HEK293 (cell line): Measurements from ENCODE around the gene CDC34.

Experiments used
- CTCF ChIA-PET: fragments of 350-600 bp; formaldehyde crosslinking; extraction: SDS; loops from one replicate; lab custom pipeline; 2021; ENCODE audit warnings: antibody characterized with exemption; lab: Yijun Ruan, JAX
- POLR2A ChIA-PET: fragments of 300-600 bp; formaldehyde crosslinking; extraction: SDS; loops from one replicate; lab custom pipeline; 2020; ENCODE audit warnings: antibody characterized with exemption, inconsistent platforms; lab: Yijun Ruan, JAX
- H3K27ac ChIP-seq: fragments of 200-500 bp; sonication (Bioruptor generic); 2 replicates; pipeline ENCODE4 v1.5.1; 2014; ENCODE audit warnings: low read depth, low read length, control low read depth, inconsistent platforms; ENCODE audit errors: extremely low read depth
- H3K36me3 ChIP-seq, 2 experiments: fragments of 200-500 bp in 1 of 2; sonication (Bioruptor generic) in 1 of 2; 1 replicate in 1 of 2; 2 replicates in 1 of 2; pipeline ENCODE4 v1.5.1; 2014 to 2017; ENCODE audit warnings: inconsistent platforms in 2 of 2, low read length in 2 of 2; ENCODE audit not compliant: control insufficient read depth in 2 of 2, insufficient read depth in 1 of 2
- H3K4me1 ChIP-seq: fragments of 200-500 bp; sonication (Bioruptor generic); 2 replicates; pipeline ENCODE4 v1.5.1; 2014; ENCODE audit warnings: mild to moderate bottlenecking, low read length, inconsistent platforms; ENCODE audit not compliant: control insufficient read depth, insufficient read depth
- H3K4me3 ChIP-seq: 2 replicates; pipeline ENCODE4 v1.5.1; 2011; ENCODE audit warnings: low read depth, mild to moderate bottlenecking, control low read depth, low read length, moderate library complexity
- H3K9me3 ChIP-seq: fragments of 200-500 bp; sonication (Bioruptor generic); 2 replicates; pipeline ENCODE4 v1.5.1; 2014; ENCODE audit warnings: low read depth, low read length, inconsistent platforms; ENCODE audit not compliant: control insufficient read depth, insufficient read depth
- GLIS1 ChIP-seq: fragments of 450-650 bp; formaldehyde crosslinking; IDR thresholded peaks from 2 replicates; pipeline ENCODE4 v1.5.1; 2016; ENCODE audit warnings: missing biosample characterization, missing genetic modification characterization
- GLIS2 ChIP-seq: fragments of 450-650 bp; formaldehyde crosslinking; IDR thresholded peaks from 2 replicates; pipeline ENCODE4 v1.5.1; 2016; ENCODE audit warnings: missing biosample characterization, missing genetic modification characterization
- KLF1 ChIP-seq: fragments of 450-650 bp; formaldehyde crosslinking; IDR thresholded peaks from 2 replicates; pipeline ENCODE4 v1.5.1; 2016; ENCODE audit warnings: missing biosample characterization, missing genetic modification characterization
- OSR2 ChIP-seq: fragments of 450-650 bp; formaldehyde crosslinking; IDR thresholded peaks from 2 replicates; pipeline ENCODE4 v1.5.1; 2016; ENCODE audit warnings: missing biosample characterization, missing genetic modification characterization
- PATZ1 ChIP-seq: fragments of 450-650 bp; formaldehyde crosslinking; IDR thresholded peaks from 2 replicates; pipeline ENCODE4 v1.5.1; 2016; ENCODE audit warnings: missing biosample characterization, missing genetic modification characterization
- PRDM1 ChIP-seq: fragments of 450-650 bp; formaldehyde crosslinking; IDR thresholded peaks from 2 replicates; pipeline ENCODE4; 2016; ENCODE audit warnings: missing biosample characterization, missing genetic modification characterization
- PRDM10 ChIP-seq: fragments of 450-650 bp; formaldehyde crosslinking; IDR thresholded peaks from 2 replicates; pipeline ENCODE4 v1.5.1; 2016; ENCODE audit warnings: missing biosample characterization, missing genetic modification characterization
- SP2 ChIP-seq: fragments of 450-650 bp; formaldehyde crosslinking; IDR thresholded peaks from 2 replicates; pipeline ENCODE4 v1.5.1; 2016; ENCODE audit warnings: missing biosample characterization, missing genetic modification characterization
- ZNF114 ChIP-seq: fragments of 450-650 bp; formaldehyde crosslinking; IDR thresholded peaks from 2 replicates; pipeline ENCODE4 v1.5.0; 2017; ENCODE audit warnings: missing biosample characterization, missing genetic modification characterization
- ZNF155 ChIP-seq: fragments of 450-650 bp; formaldehyde crosslinking; IDR thresholded peaks from 2 replicates; pipeline ENCODE4 v1.5.1; 2016; ENCODE audit warnings: missing biosample characterization, missing genetic modification characterization
- ZNF23 ChIP-seq: fragments of 450-650 bp; formaldehyde crosslinking; IDR thresholded peaks from 2 replicates; pipeline ENCODE4 v1.5.1; 2016; ENCODE audit warnings: missing biosample characterization, missing genetic modification characterization, borderline replicate concordance
- ZNF426 ChIP-seq: fragments of 450-650 bp; formaldehyde crosslinking; IDR thresholded peaks from 2 replicates; pipeline ENCODE4 v1.5.1; 2017; ENCODE audit warnings: missing biosample characterization, missing genetic modification characterization, mild to moderate bottlenecking, inconsistent platforms, moderate library complexity
- ZNF544 ChIP-seq: fragments of 450-650 bp; formaldehyde crosslinking; IDR thresholded peaks from 2 replicates; pipeline ENCODE4 v1.5.0; 2017; ENCODE audit warnings: missing biosample characterization, missing genetic modification characterization
- ZNF610 ChIP-seq: fragments of 450-650 bp; formaldehyde crosslinking; IDR thresholded peaks from 2 replicates; pipeline ENCODE4 v1.5.1; 2016; ENCODE audit warnings: missing biosample characterization, missing genetic modification characterization, borderline replicate concordance
- ZNF670 ChIP-seq: fragments of 450-650 bp; formaldehyde crosslinking; IDR thresholded peaks from 2 replicates; pipeline ENCODE4 v1.5.1; 2016; ENCODE audit warnings: missing biosample characterization, missing genetic modification characterization, low read depth
- ZNF830 ChIP-seq: fragments of 450-650 bp; IDR thresholded peaks from 2 replicates; pipeline ENCODE4 v1.5.0; 2018; ENCODE audit warnings: missing biosample characterization, missing genetic modification characterization, low read depth, mild to moderate bottlenecking, moderate library complexity
- TF ChIP-seq, protein P1 (sequence below): fragments of 450-650 bp; formaldehyde crosslinking; IDR thresholded peaks from 2 replicates; pipeline ENCODE4 v1.5.1; 2016; ENCODE audit warnings: missing biosample characterization, missing genetic modification characterization
- TF ChIP-seq, protein P2 (sequence below): fragments of 450-650 bp; formaldehyde crosslinking; IDR thresholded peaks from 2 replicates; pipeline ENCODE4 v1.5.1; 2016; ENCODE audit warnings: missing biosample characterization, missing genetic modification characterization

CDC34 gene

GRCh38 chr19:530134-531008 is 1.2 kb upstream of the CDC34 start:
- POLR2A ChIA-PET: interaction anchor here (0.6 to 3.8 kb wide), 7 partner anchors 8 to 188 kb away, joined by 3 to 35 read pairs (median 6); partner anchors contain the start of gene BSG

GRCh38 chr19:531009-531752 is 379 bp upstream of the CDC34 start:
- POLR2A ChIA-PET: interaction anchor here (0.5 to 3.8 kb wide), 14 partner anchors 9 to 375 kb away, joined by 3 to 35 read pairs (median 6); partner anchors contain the start of genes BSG and TPGS1
- H3K4me3 ChIP-seq: peak overlapping the region; percentile 89
- peaks cover 7% of the 10 kb centered on the region for H3K4me1 ChIP-seq
- CTCF ChIA-PET: interaction anchor here (0.8 to 6.4 kb wide), 5 partner anchors 9 to 26 kb away, joined by 3 to 49 read pairs (median 3); no protein-coding TSS in a partner anchor
- H3K9me3 ChIP-seq: no peaks in the 10 kb centered on the region
- H3K36me3 ChIP-seq: peaks cover 0 to 15% of the 10 kb centered on the region in 2 experiments; a peak in 1 of 3 replicates
- H3K27ac ChIP-seq: peak overlapping the region; percentile 96
- TF ChIP-seq ZNF830 (no peak), ZNF23 (tag by site-specific recombination) (no peak), GLIS2 (tag by site-specific recombination) (peak; percentile 62), ZNF544 (tag by site-specific recombination) (no peak), ZNF670 (tag by site-specific recombination) (no peak), PATZ1 (tag by site-specific recombination) (peak; percentile 81), ZNF610 (tag by site-specific recombination) (no peak), SP2 (peak; percentile 79), ZNF155 (tag by site-specific recombination) (no peak), PRDM10 (tag by site-specific recombination) (peak; percentile 71), KLF1 (peak; percentile 75), OSR2 (tag by site-specific recombination) (no peak), ZNF426 (no peak), ZNF114 (tag by site-specific recombination) (no peak)
- TF ChIP-seq, protein P1, sequence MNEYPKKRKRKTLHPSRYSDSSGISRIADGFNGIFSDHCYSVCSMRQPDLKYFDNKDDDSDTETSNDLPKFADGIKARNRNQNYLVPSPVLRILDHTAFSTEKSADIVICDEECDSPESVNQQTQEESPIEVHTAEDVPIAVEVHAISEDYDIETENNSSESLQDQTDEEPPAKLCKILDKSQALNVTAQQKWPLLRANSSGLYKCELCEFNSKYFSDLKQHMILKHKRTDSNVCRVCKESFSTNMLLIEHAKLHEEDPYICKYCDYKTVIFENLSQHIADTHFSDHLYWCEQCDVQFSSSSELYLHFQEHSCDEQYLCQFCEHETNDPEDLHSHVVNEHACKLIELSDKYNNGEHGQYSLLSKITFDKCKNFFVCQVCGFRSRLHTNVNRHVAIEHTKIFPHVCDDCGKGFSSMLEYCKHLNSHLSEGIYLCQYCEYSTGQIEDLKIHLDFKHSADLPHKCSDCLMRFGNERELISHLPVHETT (tag by site-specific recombination): no peak

More at GRCh38 chr19:530134-531008, 1.2 kb upstream of the CDC34 start:
- TF ChIP-seq, protein P2, sequence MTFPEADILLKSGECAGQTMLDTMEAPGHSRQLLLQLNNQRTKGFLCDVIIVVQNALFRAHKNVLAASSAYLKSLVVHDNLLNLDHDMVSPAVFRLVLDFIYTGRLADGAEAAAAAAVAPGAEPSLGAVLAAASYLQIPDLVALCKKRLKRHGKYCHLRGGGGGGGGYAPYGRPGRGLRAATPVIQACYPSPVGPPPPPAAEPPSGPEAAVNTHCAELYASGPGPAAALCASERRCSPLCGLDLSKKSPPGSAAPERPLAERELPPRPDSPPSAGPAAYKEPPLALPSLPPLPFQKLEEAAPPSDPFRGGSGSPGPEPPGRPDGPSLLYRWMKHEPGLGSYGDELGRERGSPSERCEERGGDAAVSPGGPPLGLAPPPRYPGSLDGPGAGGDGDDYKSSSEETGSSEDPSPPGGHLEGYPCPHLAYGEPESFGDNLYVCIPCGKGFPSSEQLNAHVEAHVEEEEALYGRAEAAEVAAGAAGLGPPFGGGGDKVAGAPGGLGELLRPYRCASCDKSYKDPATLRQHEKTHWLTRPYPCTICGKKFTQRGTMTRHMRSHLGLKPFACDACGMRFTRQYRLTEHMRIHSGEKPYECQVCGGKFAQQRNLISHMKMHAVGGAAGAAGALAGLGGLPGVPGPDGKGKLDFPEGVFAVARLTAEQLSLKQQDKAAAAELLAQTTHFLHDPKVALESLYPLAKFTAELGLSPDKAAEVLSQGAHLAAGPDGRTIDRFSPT (tag by site-specific recombination): 0 out of 2 replicates have a peak, but pooled peaks have one; percentile 31
- peak; percentile 47 for TF ChIP-seq GLIS1 (tag by site-specific recombination)
- no peak for TF ChIP-seq PRDM1 (tag by site-specific recombination)
- TF ChIP-seq, all 188 proteins: peak for 2
- no peaks in the 10 kb centered on the region for H3K9me3 ChIP-seq
- CTCF ChIA-PET: interaction anchor here (0.6 to 6.4 kb wide), 2 partner anchors 20 to 66 kb away, joined by 3 to 49 read pairs; no protein-coding TSS in a partner anchor
- H3K4me3 ChIP-seq: peak overlapping the region; percentile 89
- H3K4me1 ChIP-seq: peaks cover 7% of the 10 kb centered on the region
- H3K36me3 ChIP-seq: peaks cover 0 to 7% of the 10 kb centered on the region in 2 experiments; a peak in 1 of 3 replicates
- peak overlapping the region; percentile 96; the same call in 1 of the 2 replicates for H3K27ac ChIP-seq
